Ishikawa (cell line): Measurements from ENCODE around the gene PCCA.

ENCODE experiments used
- CEBPB ChIP-seq: IDR thresholded peaks from 2 replicates; pipeline ENCODE4 v1.6.1; 2012
- CREB1 ChIP-seq: IDR thresholded peaks from 2 replicates; pipeline ENCODE4 v1.6.1; 2012; ENCODE audit warnings: low read depth
- EGR1 ChIP-seq: IDR thresholded peaks from 2 replicates; pipeline ENCODE4 v1.6.1; 2012
- EP300 ChIP-seq: IDR thresholded peaks from 2 replicates; pipeline ENCODE4 v1.6.1; 2012; ENCODE audit warnings: borderline replicate concordance
- FOXM1 ChIP-seq: IDR thresholded peaks from 2 replicates; pipeline ENCODE4 v1.6.1; 2012; ENCODE audit warnings: low read depth, borderline replicate concordance
- NFIC ChIP-seq: IDR thresholded peaks from 2 replicates; pipeline ENCODE4 v1.6.1; 2012
- RAD21 ChIP-seq: IDR thresholded peaks from 2 replicates; pipeline ENCODE4 v1.6.1; 2012; ENCODE audit warnings: low read depth
- TAF1 ChIP-seq: IDR thresholded peaks from 2 replicates; pipeline ENCODE4 v1.6.1; 2012; ENCODE audit warnings: low read depth, mild to moderate bottlenecking
- TCF12 ChIP-seq: IDR thresholded peaks from 2 replicates; pipeline ENCODE4 v1.6.1; 2012; ENCODE audit warnings: low read depth
- TEAD4 ChIP-seq: IDR thresholded peaks from 2 replicates; pipeline ENCODE4 v1.6.1; 2012
- YY1 ChIP-seq: IDR thresholded peaks from 2 replicates; pipeline ENCODE4 v1.6.1; 2012; ENCODE audit warnings: low read depth
- ZBTB7A ChIP-seq: IDR thresholded peaks from 2 replicates; pipeline ENCODE4 v1.6.1; 2012; ENCODE audit warnings: low read depth
- TF ChIP-seq, protein P1 (sequence below): IDR thresholded peaks from 2 replicates; pipeline ENCODE4 v1.6.1; 2012; ENCODE audit warnings: low read depth, mild to moderate bottlenecking
- TF ChIP-seq, protein P2 (sequence below): IDR thresholded peaks from 2 replicates; pipeline ENCODE4 v1.6.1; 2012
- TF ChIP-seq, protein P3 (sequence below): IDR thresholded peaks from 2 replicates; pipeline ENCODE4 v1.6.1; 2012

The PCCA gene

GRCh38 chr13:100433475-100433874 is 344.6 kb downstream of the PCCA start:
- TF ChIP-seq NFIC (no peak), FOXM1 (no peak), YY1 (no peak), CEBPB (no peak), EP300 (no peak), CREB1 (no peak), TCF12 (no peak), TEAD4 (no peak), ZBTB7A (no peak), RAD21 (no peak), TAF1 (no peak), EGR1 (no peak)
- TF ChIP-seq, protein P1, sequence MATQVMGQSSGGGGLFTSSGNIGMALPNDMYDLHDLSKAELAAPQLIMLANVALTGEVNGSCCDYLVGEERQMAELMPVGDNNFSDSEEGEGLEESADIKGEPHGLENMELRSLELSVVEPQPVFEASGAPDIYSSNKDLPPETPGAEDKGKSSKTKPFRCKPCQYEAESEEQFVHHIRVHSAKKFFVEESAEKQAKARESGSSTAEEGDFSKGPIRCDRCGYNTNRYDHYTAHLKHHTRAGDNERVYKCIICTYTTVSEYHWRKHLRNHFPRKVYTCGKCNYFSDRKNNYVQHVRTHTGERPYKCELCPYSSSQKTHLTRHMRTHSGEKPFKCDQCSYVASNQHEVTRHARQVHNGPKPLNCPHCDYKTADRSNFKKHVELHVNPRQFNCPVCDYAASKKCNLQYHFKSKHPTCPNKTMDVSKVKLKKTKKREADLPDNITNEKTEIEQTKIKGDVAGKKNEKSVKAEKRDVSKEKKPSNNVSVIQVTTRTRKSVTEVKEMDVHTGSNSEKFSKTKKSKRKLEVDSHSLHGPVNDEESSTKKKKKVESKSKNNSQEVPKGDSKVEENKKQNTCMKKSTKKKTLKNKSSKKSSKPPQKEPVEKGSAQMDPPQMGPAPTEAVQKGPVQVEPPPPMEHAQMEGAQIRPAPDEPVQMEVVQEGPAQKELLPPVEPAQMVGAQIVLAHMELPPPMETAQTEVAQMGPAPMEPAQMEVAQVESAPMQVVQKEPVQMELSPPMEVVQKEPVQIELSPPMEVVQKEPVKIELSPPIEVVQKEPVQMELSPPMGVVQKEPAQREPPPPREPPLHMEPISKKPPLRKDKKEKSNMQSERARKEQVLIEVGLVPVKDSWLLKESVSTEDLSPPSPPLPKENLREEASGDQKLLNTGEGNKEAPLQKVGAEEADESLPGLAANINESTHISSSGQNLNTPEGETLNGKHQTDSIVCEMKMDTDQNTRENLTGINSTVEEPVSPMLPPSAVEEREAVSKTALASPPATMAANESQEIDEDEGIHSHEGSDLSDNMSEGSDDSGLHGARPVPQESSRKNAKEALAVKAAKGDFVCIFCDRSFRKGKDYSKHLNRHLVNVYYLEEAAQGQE = no peak
- TF ChIP-seq, protein P2, sequence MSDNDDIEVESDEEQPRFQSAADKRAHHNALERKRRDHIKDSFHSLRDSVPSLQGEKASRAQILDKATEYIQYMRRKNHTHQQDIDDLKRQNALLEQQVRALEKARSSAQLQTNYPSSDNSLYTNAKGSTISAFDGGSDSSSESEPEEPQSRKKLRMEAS = no peak
- TF ChIP-seq, protein P3, sequence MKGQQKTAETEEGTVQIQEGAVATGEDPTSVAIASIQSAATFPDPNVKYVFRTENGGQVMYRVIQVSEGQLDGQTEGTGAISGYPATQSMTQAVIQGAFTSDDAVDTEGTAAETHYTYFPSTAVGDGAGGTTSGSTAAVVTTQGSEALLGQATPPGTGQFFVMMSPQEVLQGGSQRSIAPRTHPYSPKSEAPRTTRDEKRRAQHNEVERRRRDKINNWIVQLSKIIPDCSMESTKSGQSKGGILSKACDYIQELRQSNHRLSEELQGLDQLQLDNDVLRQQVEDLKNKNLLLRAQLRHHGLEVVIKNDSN = no peak

DNA sequence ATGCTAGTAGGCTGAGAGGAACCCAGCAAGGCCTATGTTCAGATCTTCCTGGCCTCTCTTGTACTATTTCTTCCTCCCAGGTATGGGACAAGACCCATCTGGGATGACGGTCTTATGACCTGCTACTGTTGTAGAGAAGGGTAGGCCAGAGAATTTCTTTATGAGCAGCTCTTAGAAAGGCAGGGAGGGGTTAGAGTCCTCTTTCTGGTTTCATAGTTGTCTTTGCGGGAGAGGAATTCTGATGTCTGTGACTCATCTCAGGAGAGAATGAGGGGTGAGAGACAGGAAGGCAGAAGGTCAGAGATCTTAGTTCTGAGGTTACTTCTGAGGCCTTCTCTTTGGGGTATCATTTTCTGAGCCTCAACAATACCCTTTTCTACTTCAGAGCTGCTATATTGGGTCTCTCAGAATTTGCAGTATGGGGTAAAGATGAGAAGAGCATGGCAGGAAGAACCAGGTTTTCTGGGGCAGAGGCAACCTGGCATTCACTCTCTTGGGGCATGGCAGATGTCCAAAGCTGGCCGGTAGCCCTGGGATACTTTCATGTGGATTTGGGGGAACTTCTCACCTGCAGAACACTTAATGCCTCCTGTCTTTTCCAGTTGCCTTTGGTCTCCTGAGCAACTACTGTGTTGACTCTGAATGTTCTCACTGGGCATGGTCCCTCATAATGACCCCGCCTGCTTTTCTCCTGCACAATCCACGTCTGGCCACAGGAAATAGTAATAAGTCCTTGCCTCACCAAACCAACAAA is 345.3 kb downstream of the PCCA start:
- TF ChIP-seq CREB1 = no peak
- TF ChIP-seq NFIC = no peak
- no peak for TF ChIP-seq YY1
- no peak for TF ChIP-seq TEAD4
- TF ChIP-seq, protein P1 = no peak

- TF ChIP-seq YY1 (no peak), CEBPB (no peak), RAD21 (no peak), ZBTB7A (no peak), TAF1 (no peak), EP300 (no peak), EGR1 (no peak), CREB1 (no peak), TEAD4 (no peak), FOXM1 (no peak), TCF12 (no peak), NFIC (no peak)
- TF ChIP-seq, protein P2 = no peak
- TF ChIP-seq, protein P3 = no peak
- TF ChIP-seq, protein P1 = no peak
These were observed 347.2 kb downstream of the PCCA start for GRCh38 chr13:100436099-100436498.

GRCh38 chr13:100438059-100438788 is 349.3 kb downstream of the PCCA start:
- no peak for TF ChIP-seq YY1
- TF ChIP-seq, protein P2 = no peak
- TF ChIP-seq TEAD4 = 0 out of 2 replicates have a peak, but pooled peaks have one; percentile 45
- peak; percentile 46; the same call in 1 of the 2 replicates for TF ChIP-seq EP300
